ENCODE results near the gene PPBP.

DNA sequence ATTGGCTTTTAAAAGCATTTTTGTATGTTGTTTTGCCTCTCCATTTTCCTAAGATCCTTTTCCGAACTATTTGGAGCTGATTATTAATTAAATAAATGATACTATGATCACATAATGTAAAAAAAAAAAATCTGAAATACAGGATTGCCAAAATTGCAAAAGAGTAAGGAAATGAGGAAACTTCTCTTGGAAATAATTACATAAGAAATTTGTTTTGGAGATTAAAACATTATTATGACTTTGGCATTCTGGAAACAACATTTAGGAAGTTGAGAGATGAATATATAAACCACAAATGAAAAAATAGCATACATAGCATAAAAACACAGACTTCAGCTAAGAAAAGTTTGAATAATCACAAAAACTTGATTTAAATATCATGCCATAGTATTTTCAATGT, 39.7 kb downstream of the PPBP start:
- TF ChIP-seq, protein P1, sequence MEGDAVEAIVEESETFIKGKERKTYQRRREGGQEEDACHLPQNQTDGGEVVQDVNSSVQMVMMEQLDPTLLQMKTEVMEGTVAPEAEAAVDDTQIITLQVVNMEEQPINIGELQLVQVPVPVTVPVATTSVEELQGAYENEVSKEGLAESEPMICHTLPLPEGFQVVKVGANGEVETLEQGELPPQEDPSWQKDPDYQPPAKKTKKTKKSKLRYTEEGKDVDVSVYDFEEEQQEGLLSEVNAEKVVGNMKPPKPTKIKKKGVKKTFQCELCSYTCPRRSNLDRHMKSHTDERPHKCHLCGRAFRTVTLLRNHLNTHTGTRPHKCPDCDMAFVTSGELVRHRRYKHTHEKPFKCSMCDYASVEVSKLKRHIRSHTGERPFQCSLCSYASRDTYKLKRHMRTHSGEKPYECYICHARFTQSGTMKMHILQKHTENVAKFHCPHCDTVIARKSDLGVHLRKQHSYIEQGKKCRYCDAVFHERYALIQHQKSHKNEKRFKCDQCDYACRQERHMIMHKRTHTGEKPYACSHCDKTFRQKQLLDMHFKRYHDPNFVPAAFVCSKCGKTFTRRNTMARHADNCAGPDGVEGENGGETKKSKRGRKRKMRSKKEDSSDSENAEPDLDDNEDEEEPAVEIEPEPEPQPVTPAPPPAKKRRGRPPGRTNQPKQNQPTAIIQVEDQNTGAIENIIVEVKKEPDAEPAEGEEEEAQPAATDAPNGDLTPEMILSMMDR (IDR thresholded peaks at IDR 0.05): no peak
- TF ChIP-seq POLR2A (IDR thresholded peaks at IDR 0.05): no peak

All from lower leg skin (tissue), 3 donors.